Measurements from ENCODE around the gene MYO18A. TPM values are rescaled to one million over a fixed set of nuclear protein-coding genes. Genes with fewer than 3 reads are reported as not detected.

Gene MYO18A
- total RNA-seq, 4 donors from 2014 or later: 104 to 359 (median 188) TPM

DNA sequence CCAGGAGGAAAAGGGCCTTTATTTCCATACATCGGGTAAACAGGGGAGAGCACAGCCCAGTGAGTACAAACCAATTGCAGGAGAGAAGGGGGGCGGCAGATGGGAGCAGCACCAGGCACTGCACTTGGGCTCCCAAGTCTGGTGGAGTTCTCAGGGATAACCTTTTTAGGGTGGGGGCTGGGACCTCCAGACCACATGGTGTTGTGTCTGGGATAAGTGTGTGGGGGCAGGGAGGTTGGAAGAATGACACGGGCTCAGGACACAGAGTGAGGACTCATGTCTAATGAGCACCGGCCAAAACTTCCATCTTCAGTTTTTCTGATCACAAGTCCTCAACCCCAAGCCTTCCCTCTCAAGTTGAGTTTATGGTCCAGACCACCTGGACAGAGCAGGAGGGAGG, 106.7 kb downstream of the MYO18A start:
- peaks cover 0 to 8% (median 0%) of the 10 kb centered on the region in 3 donors for H3K36me3 ChIP-seq
- H3K27me3 ChIP-seq: no peaks in the 10 kb centered on the region
- no peaks in the 10 kb centered on the region for H3K9me3 ChIP-seq
- TF ChIP-seq POLR2A (IDR thresholded peaks at IDR 0.05): no peak
- TF ChIP-seq, protein P1, sequence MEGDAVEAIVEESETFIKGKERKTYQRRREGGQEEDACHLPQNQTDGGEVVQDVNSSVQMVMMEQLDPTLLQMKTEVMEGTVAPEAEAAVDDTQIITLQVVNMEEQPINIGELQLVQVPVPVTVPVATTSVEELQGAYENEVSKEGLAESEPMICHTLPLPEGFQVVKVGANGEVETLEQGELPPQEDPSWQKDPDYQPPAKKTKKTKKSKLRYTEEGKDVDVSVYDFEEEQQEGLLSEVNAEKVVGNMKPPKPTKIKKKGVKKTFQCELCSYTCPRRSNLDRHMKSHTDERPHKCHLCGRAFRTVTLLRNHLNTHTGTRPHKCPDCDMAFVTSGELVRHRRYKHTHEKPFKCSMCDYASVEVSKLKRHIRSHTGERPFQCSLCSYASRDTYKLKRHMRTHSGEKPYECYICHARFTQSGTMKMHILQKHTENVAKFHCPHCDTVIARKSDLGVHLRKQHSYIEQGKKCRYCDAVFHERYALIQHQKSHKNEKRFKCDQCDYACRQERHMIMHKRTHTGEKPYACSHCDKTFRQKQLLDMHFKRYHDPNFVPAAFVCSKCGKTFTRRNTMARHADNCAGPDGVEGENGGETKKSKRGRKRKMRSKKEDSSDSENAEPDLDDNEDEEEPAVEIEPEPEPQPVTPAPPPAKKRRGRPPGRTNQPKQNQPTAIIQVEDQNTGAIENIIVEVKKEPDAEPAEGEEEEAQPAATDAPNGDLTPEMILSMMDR (IDR thresholded peaks at IDR 0.05): no peak
- H3K4me3 ChIP-seq: no peak overlapping the region
- no peak overlapping the region for H3K27ac ChIP-seq
- H3K4me1 ChIP-seq: no peaks in the 10 kb centered on the region
- DNase-seq: no peak

DNA sequence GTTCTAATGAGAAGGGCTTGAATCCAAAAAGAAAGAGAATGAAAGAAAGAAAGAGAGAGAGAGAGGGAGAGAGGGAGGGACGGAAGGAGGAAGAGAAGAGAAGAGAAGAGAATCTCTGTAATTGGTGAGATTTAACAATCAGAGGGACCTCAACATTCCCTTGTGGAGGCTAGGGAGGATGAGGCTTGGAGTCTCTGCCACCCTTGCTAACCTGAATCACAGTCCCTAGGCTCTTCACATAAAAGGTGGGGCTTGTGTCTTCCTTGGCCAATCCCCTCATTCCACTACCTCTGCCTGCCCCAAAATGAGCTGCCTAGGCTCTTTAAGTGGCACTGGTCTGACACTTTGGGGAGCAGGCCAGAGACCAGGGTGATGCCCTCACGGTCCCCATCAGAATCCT, 107.2 kb downstream of the MYO18A start:
- TF ChIP-seq, protein P1 (IDR thresholded peaks at IDR 0.05): no peak
- no peak for TF ChIP-seq POLR2A (IDR thresholded peaks at IDR 0.05)
- no peak overlapping the region for H3K27ac ChIP-seq
- H3K36me3 ChIP-seq: peaks cover 0 to 8% (median 0%) of the 10 kb centered on the region in 3 donors
- no peak overlapping the region for H3K4me3 ChIP-seq
- no peaks in the 10 kb centered on the region for H3K9me3 ChIP-seq
- H3K4me1 ChIP-seq: no peaks in the 10 kb centered on the region
- H3K27me3 ChIP-seq: no peaks in the 10 kb centered on the region
- no peak for DNase-seq

DNA sequence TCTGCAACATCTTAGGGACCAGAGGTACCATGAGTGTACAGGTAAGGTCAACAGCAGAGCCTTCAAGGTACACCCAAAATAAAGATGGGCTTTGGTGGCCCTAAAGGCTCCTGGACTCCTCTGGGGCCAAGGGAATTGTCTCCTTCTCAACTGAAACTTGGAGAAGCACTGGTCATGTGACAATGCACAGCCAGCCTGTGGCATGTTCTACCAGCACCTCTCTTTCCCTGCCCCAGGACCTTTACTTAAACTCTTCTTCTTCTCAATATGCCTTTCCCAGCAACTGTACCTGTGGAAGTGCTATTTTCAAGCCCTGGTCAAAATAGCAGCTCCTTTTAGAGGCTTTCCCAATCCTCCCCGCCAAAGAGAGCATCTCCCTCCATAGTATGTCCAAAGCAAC, 108.9 kb downstream of the MYO18A start:
- no peak overlapping the region for H3K4me3 ChIP-seq
- H3K4me1 ChIP-seq: no peaks in the 10 kb centered on the region
- DNase-seq: no peak
- H3K27ac ChIP-seq: no peak overlapping the region
- no peaks in the 10 kb centered on the region for H3K36me3 ChIP-seq
- TF ChIP-seq, protein P1 (IDR thresholded peaks at IDR 0.05): no peak
- TF ChIP-seq POLR2A (IDR thresholded peaks at IDR 0.05): no peak
- no peaks in the 10 kb centered on the region for H3K9me3 ChIP-seq
- H3K27me3 ChIP-seq: no peaks in the 10 kb centered on the region

DNA sequence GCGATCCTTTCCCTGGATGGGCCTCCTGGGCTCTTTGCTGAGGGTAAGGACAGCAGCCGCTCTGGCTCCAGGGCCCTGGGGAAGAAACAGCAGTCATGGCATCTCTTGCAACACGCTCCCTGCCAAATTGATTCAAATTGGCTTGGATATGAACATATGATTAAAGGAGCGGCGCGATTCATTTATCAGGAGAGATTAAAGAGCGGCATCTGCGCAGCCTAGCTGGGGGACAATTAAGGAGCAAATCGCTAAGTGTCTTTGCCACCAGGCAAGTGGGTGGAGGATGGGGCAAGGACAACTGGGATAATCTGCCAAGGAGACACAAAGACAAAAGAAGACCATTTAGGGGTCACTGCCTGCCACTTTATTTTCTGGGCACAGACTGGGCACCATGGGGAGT, 109.4 kb downstream of the MYO18A start:
- H3K4me1 ChIP-seq: no peaks in the 10 kb centered on the region
- no peaks in the 10 kb centered on the region for H3K27me3 ChIP-seq
- DNase-seq: no peak
- H3K9me3 ChIP-seq: no peaks in the 10 kb centered on the region
- TF ChIP-seq, protein P1 (IDR thresholded peaks at IDR 0.05): no peak
- TF ChIP-seq POLR2A (IDR thresholded peaks at IDR 0.05): no peak
- no peak overlapping the region for H3K27ac ChIP-seq
- H3K4me3 ChIP-seq: no peak overlapping the region
- H3K36me3 ChIP-seq: no peaks in the 10 kb centered on the region

DNA sequence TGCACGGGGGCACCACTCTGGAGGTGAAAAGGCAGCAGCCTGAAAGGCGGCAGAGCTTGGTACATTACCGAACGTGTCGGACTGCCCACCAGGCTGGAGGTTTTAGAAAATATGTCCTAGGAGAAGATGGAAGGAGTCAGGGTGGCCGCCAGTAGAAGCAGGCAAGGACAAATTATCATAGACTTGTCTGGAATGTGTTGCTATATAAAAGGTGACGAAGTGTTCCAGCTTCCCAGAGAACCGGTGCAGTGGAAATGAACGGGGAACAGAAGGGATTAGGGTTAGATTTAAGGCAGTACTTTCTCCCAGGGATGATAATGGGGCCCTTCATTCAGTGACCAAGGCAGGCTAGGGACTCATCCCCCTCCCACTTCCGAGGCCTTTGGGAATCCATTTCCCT, 109.9 kb downstream of the MYO18A start:
- Histone ChIP-seq H3K36me3 (no peaks in the 10 kb centered on the region), H3K9me3 (no peaks in the 10 kb centered on the region), H3K27me3 (no peaks in the 10 kb centered on the region), H3K4me1 (no peaks in the 10 kb centered on the region), H3K4me3 (no peak overlapping the region), H3K27ac (no peak overlapping the region)
- TF ChIP-seq, protein P1 (IDR thresholded peaks at IDR 0.05): no peak
- TF ChIP-seq POLR2A (IDR thresholded peaks at IDR 0.05): no peak
- DNase-seq: no peak

DNA sequence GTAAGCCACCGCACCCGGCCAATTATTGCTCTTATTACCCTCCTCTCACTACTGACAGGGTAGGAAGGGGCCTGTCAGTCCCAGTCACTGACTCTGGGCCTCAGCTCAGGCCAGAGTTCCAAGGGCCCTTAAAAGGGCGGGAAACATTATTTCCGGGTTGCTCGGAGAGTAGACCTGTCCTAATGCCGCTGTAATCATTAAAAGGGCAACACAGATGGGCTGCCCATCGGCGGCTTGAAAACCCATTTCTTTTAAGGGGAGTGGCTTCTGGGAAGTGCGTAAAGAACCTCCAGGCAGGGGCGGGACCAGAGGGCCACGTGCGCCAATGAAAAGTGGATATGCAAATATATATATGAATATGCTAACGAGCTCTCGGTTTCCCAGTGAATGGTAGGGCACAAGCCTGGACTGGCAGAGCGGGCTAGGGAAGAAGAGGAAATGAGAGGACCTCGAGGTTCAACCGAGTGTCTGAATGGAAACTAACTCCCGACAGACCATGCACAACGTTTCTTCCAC, 110.6 kb downstream of the MYO18A start:
- no peaks in the 10 kb centered on the region for H3K36me3 ChIP-seq
- H3K27me3 ChIP-seq: no peaks in the 10 kb centered on the region
- TF ChIP-seq, protein P1 (IDR thresholded peaks at IDR 0.05): no peak
- no peak for TF ChIP-seq POLR2A (IDR thresholded peaks at IDR 0.05)
- no peaks in the 10 kb centered on the region for H3K4me1 ChIP-seq
- DNase-seq: no peak
- H3K27ac ChIP-seq: no peak overlapping the region
- H3K4me3 ChIP-seq: no peak overlapping the region
- H3K9me3 ChIP-seq: no peaks in the 10 kb centered on the region
